Measurements from ENCODE around the gene HIPK2. TPM values are rescaled to one million over a fixed set of nuclear protein-coding genes. Genes with fewer than 3 reads are reported as not detected.
A peak's percentile ranks its signal among the peaks of the same experiment; 100 is the strongest.

HIPK2 gene
- total RNA-seq, 3 donors from 2014 or later (not counting 1 experiment from before 2014, with no cell fraction given), result 127 to 145 (median 144) TPM

- ATAC-seq (peak in 2 of 3 donors; percentile 61 to 93), DNase-seq (no peak)
- no peaks in the 10 kb centered on the region for H3K27me3 ChIP-seq (ENCODE audit: control insufficient read depth, insufficient read depth, low read length)
- no peaks in the 10 kb centered on the region for H3K4me1 ChIP-seq (ENCODE audit: control insufficient read depth, insufficient read depth, low read length)
- no peak overlapping the region for H3K4me3 ChIP-seq (ENCODE audit: low read length)
- H3K27ac ChIP-seq (ENCODE audit: low read length), result no peak overlapping the region
- no peaks in the 10 kb centered on the region for H3K9me3 ChIP-seq (ENCODE audit: control insufficient read depth, insufficient read depth, low read length)
- H3K27me3 Mint-ChIP-seq (ENCODE audit: low read depth in 2 of 2), result no peaks in the 10 kb centered on the region
- no peaks in the 10 kb centered on the region for H3K9me3 Mint-ChIP-seq
- peak overlapping the region; percentile 82 to 92 for H3K27ac Mint-ChIP-seq
- no peaks in the 10 kb centered on the region for H3K36me3 Mint-ChIP-seq
- WGBS (ENCODE audit: insufficient coverage), result 71% methylated on average over 8 of the region's 11 CpGs
- peak overlapping the region; percentile 43 for H3K4me3 Mint-ChIP-seq
- H3K4me1 Mint-ChIP-seq, result peaks cover 48 to 49% of the 10 kb centered on the region in 2 donors
- H3K36me3 ChIP-seq (ENCODE audit: control insufficient read depth, insufficient read depth, low read length), result no peaks in the 10 kb centered on the region
- intact Hi-C loops (cut with micrococcal nuclease), result no loop called here
- no peak for TF ChIP-seq CTCF (IDR thresholded peaks at IDR 0.05)
These were observed 108.4 kb downstream of the HIPK2 start for GRCh38 chr7:139669106-139670061.

GRCh38 chr7:139667377-139667776 lies 110.4 kb downstream of the HIPK2 start:
- H3K36me3 Mint-ChIP-seq, result no peaks in the 10 kb centered on the region
- H3K9me3 Mint-ChIP-seq, result no peaks in the 10 kb centered on the region
- no CpG with 5 or more reads among the region's 1 CpG for WGBS (ENCODE audit: insufficient coverage)
- peaks cover 5% of the 10 kb centered on the region for H3K4me1 ChIP-seq (ENCODE audit: control insufficient read depth, insufficient read depth, low read length)
- H3K27ac Mint-ChIP-seq, result peak overlapping the region in 1 of 2 donors; percentile 36
- no peak for DNase-seq
- no peak for TF ChIP-seq CTCF (IDR thresholded peaks at IDR 0.05)
- H3K4me1 Mint-ChIP-seq, result peaks cover 47 to 58% of the 10 kb centered on the region in 2 donors
- H3K27me3 ChIP-seq (ENCODE audit: control insufficient read depth, insufficient read depth, low read length), result no peaks in the 10 kb centered on the region
- no peaks in the 10 kb centered on the region for H3K27me3 Mint-ChIP-seq (ENCODE audit: low read depth in 2 of 2)
- no peaks in the 10 kb centered on the region for H3K9me3 ChIP-seq (ENCODE audit: control insufficient read depth, insufficient read depth, low read length)
- no peak overlapping the region for H3K4me3 ChIP-seq (ENCODE audit: low read length)
- H3K27ac ChIP-seq (ENCODE audit: low read length), result no peak overlapping the region
- no peak overlapping the region for H3K4me3 Mint-ChIP-seq
- H3K36me3 ChIP-seq (ENCODE audit: control insufficient read depth, insufficient read depth, low read length), result no peaks in the 10 kb centered on the region
- no peak for ATAC-seq
- intact Hi-C loops (cut with micrococcal nuclease), result no loop called here

GRCh38 chr7:139666501-139666900 lies 111.3 kb downstream of the HIPK2 start:
- Mint-ChIP-seq H3K4me1 (peaks cover 56 to 67% of the 10 kb centered on the region in 2 donors), H3K4me3 (no peak overlapping the region), H3K9me3 (no peaks in the 10 kb centered on the region), H3K27me3 (ENCODE audit: low read depth in 2 of 2) (no peaks in the 10 kb centered on the region), H3K36me3 (no peaks in the 10 kb centered on the region), H3K27ac (peak overlapping the region; percentile 36 to 75)
- DNase-seq (no peak), ATAC-seq (no peak)
- Histone ChIP-seq H3K27ac (ENCODE audit: low read length) (no peak overlapping the region), H3K4me1 (ENCODE audit: control insufficient read depth, insufficient read depth, low read length) (peaks cover 8% of the 10 kb centered on the region), H3K9me3 (ENCODE audit: control insufficient read depth, insufficient read depth, low read length) (no peaks in the 10 kb centered on the region), H3K27me3 (ENCODE audit: control insufficient read depth, insufficient read depth, low read length) (no peaks in the 10 kb centered on the region), H3K36me3 (ENCODE audit: control insufficient read depth, insufficient read depth, low read length) (no peaks in the 10 kb centered on the region), H3K4me3 (ENCODE audit: low read length) (no peak overlapping the region)
- WGBS (ENCODE audit: insufficient coverage), result 94% methylated on average over 5 of the region's 5 CpGs
- no peak for TF ChIP-seq CTCF (IDR thresholded peaks at IDR 0.05)
- intact Hi-C loops (cut with micrococcal nuclease), result no loop called here

All from natural killer cell (primary cell).